Erythroblast (primary cell): ENCODE data around the gene TBX20.

Experiments
- GATA1 ChIP-seq: IDR thresholded peaks from 2 replicates; pipeline ENCODE4 v1.6.1; 2011; ENCODE audit warnings: low read depth, mild to moderate bottlenecking, control low read depth, low read length, moderate library complexity
- POLR2A ChIP-seq: IDR thresholded peaks from 2 replicates; pipeline ENCODE4 v1.6.1; 2011; ENCODE audit warnings: mild to moderate bottlenecking, low read length

DNA sequence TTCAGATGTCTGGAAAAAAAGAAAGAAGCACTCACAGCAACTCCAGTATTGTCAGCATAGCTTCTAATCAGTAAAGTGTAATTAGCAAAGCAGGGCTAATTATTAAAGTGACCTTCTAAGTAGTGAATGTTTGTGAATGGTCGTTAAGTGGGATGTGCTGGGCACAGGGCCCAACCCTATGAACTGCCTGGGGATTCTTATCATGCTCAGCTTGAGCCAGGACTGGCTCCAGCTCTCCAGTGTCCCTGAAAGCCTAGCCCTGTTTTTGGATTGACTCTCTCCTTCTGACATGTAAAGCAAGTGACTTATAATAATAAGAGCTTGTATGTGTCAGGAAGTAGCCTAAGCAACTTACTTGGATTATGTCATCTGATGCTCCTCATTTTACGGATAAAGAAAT is 9.5 kb upstream of the TBX20 start:
- TF ChIP-seq POLR2A = no peak
- TF ChIP-seq GATA1 = no peak
